HG03039 (cell line): ENCODE data around the gene IP6K1.
"Not testable (repeated sequence)": the region's sequence is repeated elsewhere in the genome, so short reads cannot be mapped to it uniquely, and the experiment has no call there.

Source experiments
- ATAC-seq: cut with Tn5 transposase; IDR thresholded peaks from one replicate; pipeline ENCODE4 v1.9.1; 2021; ENCODE audit warnings: mild to moderate bottlenecking, moderate library complexity; ENCODE audit not compliant: unreplicated experiment

The IP6K1 gene

GRCh38 chr3:49771340-49771938 lies 14.9 kb downstream of the IP6K1 start:
- ATAC-seq: no peak

GRCh38 chr3:49769926-49770325 lies 16.4 kb downstream of the IP6K1 start:
- no peak for ATAC-seq

GRCh38 chr3:49769286-49769915 lies 16.9 kb downstream of the IP6K1 start:
- ATAC-seq: no peak

- ATAC-seq: no peak
Measured at GRCh38 chr3:49763981-49764380, 22.4 kb downstream of the IP6K1 start.

GRCh38 chr3:49761661-49762060 lies 24.7 kb downstream of the IP6K1 start:
- no peak for ATAC-seq

GRCh38 chr3:49759226-49759625 lies 27.1 kb downstream of the IP6K1 start:
- ATAC-seq: no peak

GRCh38 chr3:49757197-49757596 lies 29.1 kb downstream of the IP6K1 start:
- ATAC-seq: no peak

- no peak for ATAC-seq
Measured at GRCh38 chr3:49756036-49756435, 30.3 kb downstream of the IP6K1 start.

GRCh38 chr3:49754536-49754935 lies 31.8 kb downstream of the IP6K1 start:
- ATAC-seq: no peak

- ATAC-seq: no peak
Measured at GRCh38 chr3:49751501-49751900, 34.8 kb downstream of the IP6K1 start.

GRCh38 chr3:49750056-49750455 lies 36.3 kb downstream of the IP6K1 start:
- ATAC-seq: no peak

- not testable (repeated sequence) for ATAC-seq
Measured at GRCh38 chr3:49748874-49749273, 37.5 kb downstream of the IP6K1 start.

GRCh38 chr3:49747792-49748480 lies 38.4 kb downstream of the IP6K1 start:
- no peak for ATAC-seq

GRCh38 chr3:49745986-49746385 lies 40.4 kb downstream of the IP6K1 start:
- ATAC-seq: no peak

- ATAC-seq: no peak
Measured at GRCh38 chr3:49740427-49740826, 45.9 kb downstream of the IP6K1 start.

GRCh38 chr3:49738067-49738713 lies 48.2 kb downstream of the IP6K1 start:
- ATAC-seq: no peak

- no peak for ATAC-seq
Measured at GRCh38 chr3:49734752-49735151, 51.6 kb downstream of the IP6K1 start.

GRCh38 chr3:49733551-49733950 lies 52.8 kb downstream of the IP6K1 start:
- ATAC-seq: no peak

GRCh38 chr3:49732597-49732996 lies 53.7 kb downstream of the IP6K1 start:
- no peak for ATAC-seq

- no peak for ATAC-seq
Measured at GRCh38 chr3:49729966-49730609, 56.3 kb downstream of the IP6K1 start.

- no peak for ATAC-seq
Measured at GRCh38 chr3:49727924-49728361, 58.4 kb downstream of the IP6K1 start.
